Naive thymus-derived CD4-positive, alpha-beta T cell (primary cell): Measurements from ENCODE around the gene ATP6V1C2. TPM values are rescaled to one million over a fixed set of nuclear protein-coding genes. Genes with fewer than 3 reads are reported as not detected.
A peak's percentile ranks its signal among the peaks of the same experiment; 100 is the strongest.

Source experiments
- ATAC-seq: fragments of 150-1000 bp; cut with Tn5 transposase; 2 replicates; pipeline ENCODE4 v1.10.0; 2021; ENCODE audit warnings: mild to moderate bottlenecking, moderate library complexity
- CTCF ChIA-PET: fragments of 350-600 bp; sonication (Branson Sonifier 250); formaldehyde crosslinking; loops from one replicate; lab custom pipeline; 2021; ENCODE audit warnings: antibody characterized with exemption; lab: Charles Lee
- POLR2A ChIA-PET: fragments of 350-600 bp; sonication (Branson Sonifier 250); formaldehyde crosslinking; loops from one replicate; lab custom pipeline; 2021; ENCODE audit warnings: antibody characterized with exemption, inconsistent platforms; lab: Charles Lee
- DNase-seq, 9 donors: peaks; one replicate each; pipeline versions ENCODE4 v3.0.0 to v3.0.0-alpha.2; 2020 to 2022; ENCODE audit warnings: mixed read lengths in 1 of 9
- H3K27ac ChIP-seq: one replicate; pipeline ENCODE4 v1.7.0; 2013; ENCODE audit warnings: mild to moderate bottlenecking, low read depth, low read length, moderate library complexity
- H3K27me3 ChIP-seq, 2 donors: one replicate each; pipeline ENCODE4 v1.7.0; 2013; ENCODE audit warnings: low read length in 2 of 2, mild to moderate bottlenecking in 2 of 2, moderate library complexity in 2 of 2; ENCODE audit not compliant: control insufficient read depth in 2 of 2, insufficient read depth in 2 of 2
- H3K36me3 ChIP-seq, 3 experiments: 1 replicate in 2 of 3; 2 replicates in 1 of 3; pipeline ENCODE4 v1.7.0; 2013; ENCODE audit warnings: low read length in 3 of 3, mild to moderate bottlenecking in 3 of 3, moderate library complexity in 1 of 3; ENCODE audit not compliant: insufficient read depth in 3 of 3, control insufficient read depth in 2 of 3
- H3K4me1 ChIP-seq, 2 donors: one replicate each; pipeline ENCODE4 v1.7.0; 2013; ENCODE audit warnings: low read length in 2 of 2, mild to moderate bottlenecking in 2 of 2, moderate library complexity in 1 of 2; ENCODE audit not compliant: control insufficient read depth in 2 of 2, insufficient read depth in 2 of 2
- H3K4me3 ChIP-seq: 2 replicates; pipeline ENCODE4 v1.7.0; 2013; ENCODE audit warnings: mild to moderate bottlenecking, low read length
- H3K9me3 ChIP-seq, 3 experiments: 1 replicate in 2 of 3; 2 replicates in 1 of 3; pipeline ENCODE4 v1.7.0; 2013; ENCODE audit warnings: low read length in 3 of 3; ENCODE audit not compliant: control insufficient read depth in 2 of 3
- H3K27ac Mint-ChIP-seq, 9 donors: one replicate each; pipeline ENCODE4 v1.8.0; 2020 to 2022; ENCODE audit warnings: mixed read lengths in 9 of 9, mild to moderate bottlenecking in 8 of 9, moderate library complexity in 5 of 9, inconsistent platforms in 2 of 9
- H3K27me3 Mint-ChIP-seq, 5 donors: one replicate each; pipeline ENCODE4 v1.8.0; 2021 to 2022; ENCODE audit warnings: mixed read lengths in 5 of 5, mild to moderate bottlenecking in 1 of 5
- H3K36me3 Mint-ChIP-seq, 5 donors: one replicate each; pipeline ENCODE4 v1.8.0; 2020 to 2022; ENCODE audit warnings: mixed read lengths in 5 of 5, mild to moderate bottlenecking in 3 of 5, inconsistent platforms in 1 of 5
- H3K4me1 Mint-ChIP-seq, 7 donors: one replicate each; pipeline ENCODE4 v1.8.0; 2020 to 2022; ENCODE audit warnings: mixed read lengths in 7 of 7, mild to moderate bottlenecking in 3 of 7, inconsistent platforms in 1 of 7
- H3K4me3 Mint-ChIP-seq, 10 donors: one replicate each; pipeline ENCODE4 v1.8.0; 2020 to 2022; ENCODE audit warnings: mild to moderate bottlenecking in 10 of 10, mixed read lengths in 10 of 10, moderate library complexity in 6 of 10, inconsistent platforms in 2 of 10
- H3K9me3 Mint-ChIP-seq, 11 donors: one replicate each; pipeline ENCODE4 v1.8.0; 2020 to 2022; ENCODE audit warnings: mixed read lengths in 11 of 11, mild to moderate bottlenecking in 4 of 11, inconsistent platforms in 1 of 11, moderate library complexity in 1 of 11
- intact Hi-C, 2 donors: fragments of 100-400 bp; cut with micrococcal nuclease; formaldehyde crosslinking; loops; one replicate each; pipeline ENCODE4 v1.15.1; 2023
- polyA plus RNA-seq, 2 donors: library from polyadenylated mRNA; unstranded; fragments of 300-500 nt; fragmentation: Illumina TruSeq; gene quantifications; one replicate each; pipeline ENCODE4 v1.2.3, GENCODE V29; 2021
- total RNA-seq, 6 experiments: library from RNA in 5 of 6; stranded (reverse) in 5 of 6; gene quantifications; 1 replicate in 5 of 6; 2 replicates in 1 of 6; pipeline ENCODE4 v1.2.3 and lab custom pipeline; 2021 to 2026

The ATP6V1C2 gene, protein sequence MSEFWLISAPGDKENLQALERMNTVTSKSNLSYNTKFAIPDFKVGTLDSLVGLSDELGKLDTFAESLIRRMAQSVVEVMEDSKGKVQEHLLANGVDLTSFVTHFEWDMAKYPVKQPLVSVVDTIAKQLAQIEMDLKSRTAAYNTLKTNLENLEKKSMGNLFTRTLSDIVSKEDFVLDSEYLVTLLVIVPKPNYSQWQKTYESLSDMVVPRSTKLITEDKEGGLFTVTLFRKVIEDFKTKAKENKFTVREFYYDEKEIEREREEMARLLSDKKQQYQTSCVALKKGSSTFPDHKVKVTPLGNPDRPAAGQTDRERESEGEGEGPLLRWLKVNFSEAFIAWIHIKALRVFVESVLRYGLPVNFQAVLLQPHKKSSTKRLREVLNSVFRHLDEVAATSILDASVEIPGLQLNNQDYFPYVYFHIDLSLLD
- total RNA-seq (not detected), polyA plus RNA-seq (not detected), total RNA-seq (lab: John Stamatoyannopoulos, UW) (not detected)

DNA sequence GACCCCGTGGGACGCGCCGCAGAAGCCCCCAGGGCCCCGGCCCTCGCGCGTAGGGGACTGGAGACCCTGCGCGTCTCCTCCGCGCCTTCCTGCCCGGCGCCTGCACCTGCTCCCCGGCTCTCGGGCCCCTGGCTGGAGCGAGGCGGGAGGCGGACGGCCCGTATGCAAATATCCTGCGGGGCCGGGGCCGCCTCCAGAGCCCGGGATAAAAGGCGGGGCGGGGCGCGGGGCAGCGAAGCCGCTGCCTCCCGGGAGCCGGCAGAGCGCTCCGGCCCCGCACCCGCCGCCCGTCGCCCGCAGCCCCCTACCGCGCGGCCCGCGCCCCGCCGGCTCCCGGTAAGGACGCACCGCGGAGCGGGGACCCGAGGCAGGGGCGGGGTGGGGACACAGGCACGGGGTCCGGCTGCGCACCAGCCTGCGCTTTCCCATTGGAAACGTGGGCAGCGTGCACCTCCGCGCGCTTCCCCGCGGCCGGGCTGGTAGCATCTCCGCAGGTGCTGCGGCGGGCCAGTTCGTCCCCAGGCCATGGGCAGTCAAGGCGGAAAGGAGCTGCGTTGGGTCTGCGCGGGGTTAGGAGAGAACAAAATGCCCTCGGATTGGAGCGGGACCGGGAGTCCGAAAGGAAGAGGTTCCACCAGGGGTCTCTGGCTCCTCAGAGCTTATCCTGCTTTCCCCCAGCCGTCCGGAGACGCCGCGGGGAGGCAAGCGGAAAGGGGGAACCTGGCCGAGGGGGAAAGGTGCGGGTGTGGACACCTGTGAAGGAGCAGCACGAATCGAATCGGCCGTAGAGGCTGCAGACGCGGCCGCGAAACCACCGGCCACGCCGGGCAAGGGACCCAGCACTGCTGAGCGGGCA, at the start of gene ATP6V1C2:
Gene ATP6V1C2, plus strand, starts transcription at position 235 of the 856 bp plus-strand sequence. CDS start 1,220 bp downstream, outside the sequence.
- peaks cover 8 to 9% of the 10 kb centered on the region in 2 donors for H3K27me3 ChIP-seq
- ChIA-PET CTCF (no interaction called here), POLR2A (no interaction called here)
- H3K4me3 ChIP-seq = no peak within 1 kb of the TSS
- H3K4me1 ChIP-seq = no peaks in the 10 kb centered on the region
- peaks cover 29 to 78% (median 55%) of the 10 kb centered on the region in 5 donors for H3K27me3 Mint-ChIP-seq
- intact Hi-C loops = no loop called here
- no peaks in the 10 kb centered on the region for H3K9me3 ChIP-seq
- H3K36me3 ChIP-seq = no peaks in the 10 kb centered on the region
- ATAC-seq = peak; percentile 10
- DNase-seq = peak in 2 of 9 donors; percentile 9 to 52
- H3K27ac ChIP-seq = no peak within 1 kb of the TSS
- H3K4me1 Mint-ChIP-seq = peaks cover 0 to 19% (median 8%) of the 10 kb centered on the region in 7 donors
- no peaks in the 10 kb centered on the region for H3K9me3 Mint-ChIP-seq
- H3K4me3 Mint-ChIP-seq = peak within 1 kb of the TSS; percentile 25 to 77 (median 61)
- H3K27ac Mint-ChIP-seq = no peak within 1 kb of the TSS
- peaks cover 0 to 4% (median 0%) of the 10 kb centered on the region in 5 donors for H3K36me3 Mint-ChIP-seq

DNA sequence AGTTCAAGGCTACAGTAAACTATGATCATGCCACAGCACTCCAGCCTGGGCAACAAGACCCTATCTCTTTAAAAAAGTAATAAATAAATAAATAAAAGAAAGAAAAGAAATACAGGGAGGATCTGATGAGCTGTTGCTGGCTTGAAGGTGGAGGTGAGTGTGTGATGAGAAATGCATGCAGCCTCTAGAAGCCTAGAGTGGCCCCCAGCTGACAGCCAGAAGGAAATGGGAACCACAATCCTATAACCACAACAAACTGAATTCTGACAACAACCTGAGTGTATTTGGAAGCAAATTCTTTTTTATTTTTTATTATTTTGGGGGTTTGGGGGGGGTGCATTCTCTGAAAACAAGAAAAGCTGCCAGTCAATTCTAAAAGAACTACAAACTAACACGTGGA, 46.3 kb upstream of the ATP6V1C2 start:
- Mint-ChIP-seq H3K27ac (peak overlapping the region in 8 of 9 donors; percentile 5 to 83 (median 36)), H3K4me1 (peaks cover 13 to 34% (median 19%) of the 10 kb centered on the region in 7 donors), H3K9me3 (no peaks in the 10 kb centered on the region), H3K36me3 (peaks cover 0 to 18% (median 3%) of the 10 kb centered on the region in 5 donors), H3K4me3 (peak overlapping the region in 2 of 10 donors; percentile 21 to 51), H3K27me3 (no peaks in the 10 kb centered on the region)
- H3K36me3 ChIP-seq = peaks cover 0 to 24% (median 0%) of the 10 kb centered on the region in 3 experiments
- DNase-seq (no peak), ATAC-seq (no peak)
- no peaks in the 10 kb centered on the region for H3K9me3 ChIP-seq
- ChIA-PET POLR2A (interaction anchor here (1.0 kb wide), 1 partner anchor 10 kb away, joined by 3 read pairs; no protein-coding TSS in a partner anchor), CTCF (no interaction called here)
- H3K4me1 ChIP-seq = peaks cover 5 to 10% of the 10 kb centered on the region in 2 donors
- no peak overlapping the region for H3K4me3 ChIP-seq
- H3K27ac ChIP-seq = no peak overlapping the region
- intact Hi-C loops = no loop called here
- H3K27me3 ChIP-seq = no peaks in the 10 kb centered on the region

DNA sequence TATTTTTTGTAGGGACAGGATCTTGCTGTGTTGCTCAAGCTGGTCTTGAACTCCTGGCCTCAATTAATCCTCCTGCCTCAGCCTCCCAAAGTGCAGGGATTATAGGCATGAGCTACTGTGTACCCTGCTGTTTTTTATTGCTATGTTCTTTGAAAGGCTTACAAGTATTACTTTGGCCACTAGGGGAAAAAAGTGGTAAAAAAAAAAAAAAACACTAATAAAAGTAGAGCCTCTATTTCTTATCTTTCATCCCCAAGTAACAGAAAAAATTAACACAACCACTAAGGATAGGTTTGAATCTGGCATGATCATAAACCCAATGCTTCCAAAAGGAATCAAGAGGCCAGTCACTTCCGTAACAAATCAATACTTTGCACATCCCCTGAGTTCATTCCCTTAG, 43.2 kb upstream of the ATP6V1C2 start:
- no peaks in the 10 kb centered on the region for H3K9me3 ChIP-seq
- no peak overlapping the region for H3K4me3 Mint-ChIP-seq
- H3K36me3 ChIP-seq = peaks cover 0 to 22% (median under 1%) of the 10 kb centered on the region in 3 experiments
- no peak for DNase-seq
- peaks cover 5 to 10% of the 10 kb centered on the region in 2 donors for H3K4me1 ChIP-seq
- no peak overlapping the region for H3K27ac Mint-ChIP-seq
- no peak overlapping the region for H3K4me3 ChIP-seq
- no peaks in the 10 kb centered on the region for H3K9me3 Mint-ChIP-seq
- CTCF ChIA-PET = interaction anchor here (0.6 kb wide), 1 partner anchor 1106 kb away, joined by 3 read pairs; no protein-coding TSS in a partner anchor
- POLR2A ChIA-PET = no interaction called here
- intact Hi-C loops = no loop called here
- peaks cover 13 to 34% (median 23%) of the 10 kb centered on the region in 7 donors for H3K4me1 Mint-ChIP-seq
- H3K27ac ChIP-seq = no peak overlapping the region
- ATAC-seq = no peak
- H3K27me3 Mint-ChIP-seq = no peaks in the 10 kb centered on the region
- no peaks in the 10 kb centered on the region for H3K27me3 ChIP-seq
- H3K36me3 Mint-ChIP-seq = peaks cover 0 to 16% (median 4%) of the 10 kb centered on the region in 5 donors

DNA sequence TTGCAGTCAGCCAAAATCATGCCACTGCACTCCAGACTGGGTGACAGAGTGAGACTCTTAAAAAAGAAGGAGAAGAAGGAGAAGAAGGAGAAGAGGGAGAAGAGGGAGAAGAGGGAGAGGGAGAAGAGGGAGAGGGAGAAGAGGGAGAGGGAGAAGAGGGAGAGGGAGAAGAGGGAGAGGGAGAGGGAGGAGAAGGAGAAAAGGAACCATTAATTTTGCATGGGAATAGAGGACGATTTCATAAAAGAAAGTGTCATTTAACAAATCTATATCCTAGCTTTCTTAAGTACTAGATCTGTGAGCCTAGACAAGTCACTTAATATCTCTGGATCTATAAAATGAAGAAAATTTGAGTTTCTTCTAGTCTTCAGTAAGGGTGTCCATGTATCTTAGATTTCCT, 41.2 kb upstream of the ATP6V1C2 start:
- H3K4me1 ChIP-seq = peaks cover 5 to 10% of the 10 kb centered on the region in 2 donors
- H3K9me3 ChIP-seq = no peaks in the 10 kb centered on the region
- H3K9me3 Mint-ChIP-seq = no peaks in the 10 kb centered on the region
- DNase-seq (no peak), ATAC-seq (no peak)
- intact Hi-C loops = loop anchor here (10.0 kb wide), 2 partner anchors 375 to 665 kb away; partner anchors contain the start of genes HPCAL1 (in 1 of the 2) and ROCK2 (in 1 of the 2)
- ChIA-PET CTCF (no interaction called here), POLR2A (interaction anchor here (1.2 kb wide), 1 partner anchor 9 kb away, joined by 7 read pairs; the partner anchor contains the start of gene NOL10)
- H3K4me3 ChIP-seq = no peak overlapping the region
- H3K4me1 Mint-ChIP-seq = peaks cover 9 to 28% (median 16%) of the 10 kb centered on the region in 7 donors
- peaks cover 0 to 16% (median 4%) of the 10 kb centered on the region in 5 donors for H3K36me3 Mint-ChIP-seq
- no peak overlapping the region for H3K4me3 Mint-ChIP-seq
- no peak overlapping the region for H3K27ac ChIP-seq
- no peaks in the 10 kb centered on the region for H3K27me3 Mint-ChIP-seq
- peaks cover 0 to 21% (median 5%) of the 10 kb centered on the region in 3 experiments for H3K36me3 ChIP-seq
- H3K27ac Mint-ChIP-seq = peak overlapping the region in 1 of 9 donors; percentile 58
- H3K27me3 ChIP-seq = no peaks in the 10 kb centered on the region

DNA sequence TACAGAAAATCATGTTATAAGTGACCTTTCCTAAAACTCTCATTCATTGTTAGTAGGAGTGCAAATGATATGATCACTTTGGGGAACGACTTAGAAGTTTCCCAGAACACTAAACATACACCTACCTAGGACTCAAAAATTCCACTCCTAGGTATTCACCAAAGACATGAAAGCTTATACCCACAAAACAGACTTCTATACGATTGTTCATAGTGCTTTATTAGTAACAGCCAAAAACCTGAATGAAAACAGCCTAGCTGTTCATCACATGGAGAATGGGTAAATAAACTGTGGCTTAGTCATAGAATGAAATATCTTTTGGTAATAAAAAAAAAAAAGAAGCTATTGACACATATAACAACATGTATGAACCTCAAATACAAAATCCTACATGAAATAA, 40.5 kb upstream of the ATP6V1C2 start:
- H3K9me3 ChIP-seq = no peaks in the 10 kb centered on the region
- Mint-ChIP-seq H3K27me3 (no peaks in the 10 kb centered on the region), H3K27ac (peak overlapping the region in 1 of 9 donors; percentile 5), H3K4me1 (peaks cover 2 to 21% (median 8%) of the 10 kb centered on the region in 7 donors), H3K9me3 (no peaks in the 10 kb centered on the region), H3K4me3 (no peak overlapping the region), H3K36me3 (peaks cover 0 to 15% (median 4%) of the 10 kb centered on the region in 5 donors)
- H3K4me3 ChIP-seq = no peak overlapping the region
- POLR2A ChIA-PET = interaction anchor here (1.2 kb wide), 1 partner anchor 8 kb away, joined by 7 read pairs; the partner anchor contains the start of gene NOL10
- intact Hi-C loops = loop anchor here (10.0 kb wide), 2 partner anchors 376 to 664 kb away; partner anchors contain the start of genes HPCAL1 (in 1 of the 2) and ROCK2 (in 1 of the 2)
- H3K27ac ChIP-seq = no peak overlapping the region
- no peaks in the 10 kb centered on the region for H3K27me3 ChIP-seq
- CTCF ChIA-PET = no interaction called here
- ATAC-seq = no peak
- H3K4me1 ChIP-seq = peaks cover 0 to 3% of the 10 kb centered on the region in 2 donors
- DNase-seq = no peak
- H3K36me3 ChIP-seq = peaks cover 0 to 21% (median 5%) of the 10 kb centered on the region in 3 experiments
